Choroid plexus epithelial cell (primary cell): ENCODE measurements around the gene RPTOR.

Source experiments
- DNase-seq: peaks from one replicate; pipeline ENCODE4 v3.0.0-alpha.2; 2010; ENCODE audit warnings: low read depth
- H3K4me3 ChIP-seq: 2 replicates; pipeline ENCODE4 v1.5.1; 2011; ENCODE audit warnings: low read depth, mild to moderate bottlenecking, control low read depth, low read length, moderate library complexity
- CTCF ChIP-seq: conservative IDR thresholded peaks from 2 replicates; pipeline ENCODE4 v1.5.1; 2011; ENCODE audit warnings: low read depth, mild to moderate bottlenecking, control low read depth, inconsistent platforms, low read length, moderate library complexity

Gene RPTOR

GRCh38 chr17:80790021-80790765 lies 245.6 kb downstream of the RPTOR start:
- peak; percentile 63 for DNase-seq
- no peak for TF ChIP-seq CTCF
- no peak overlapping the region for H3K4me3 ChIP-seq

GRCh38 chr17:80790981-80791742 lies 246.5 kb downstream of the RPTOR start:
- no peak overlapping the region for H3K4me3 ChIP-seq
- peak; percentile 25 for DNase-seq
- no peak for TF ChIP-seq CTCF

GRCh38 chr17:80791758-80792284 lies 247.2 kb downstream of the RPTOR start:
- H3K4me3 ChIP-seq, result no peak overlapping the region
- DNase-seq, result peak; percentile 98
- TF ChIP-seq CTCF, result no peak

- no peak for TF ChIP-seq CTCF
- H3K4me3 ChIP-seq, result no peak overlapping the region
- DNase-seq, result peak; percentile 80
Measured at GRCh38 chr17:80792373-80792781, 247.7 kb downstream of the RPTOR start.

GRCh38 chr17:80793421-80793820 lies 248.8 kb downstream of the RPTOR start:
- no peak for TF ChIP-seq CTCF
- peak; percentile 21 for DNase-seq
- no peak overlapping the region for H3K4me3 ChIP-seq

- H3K4me3 ChIP-seq, result no peak overlapping the region
- peak; percentile 78 for DNase-seq
- TF ChIP-seq CTCF, result no peak
Measured at GRCh38 chr17:80793851-80794267, 249.2 kb downstream of the RPTOR start.
